GM19397 (cell line): ENCODE data around the gene MLLT10.
"Not testable (repeated sequence)": the region's sequence is repeated elsewhere in the genome, so short reads cannot be mapped to it uniquely, and the experiment has no call there.

Source experiments
- ATAC-seq: cut with Tn5 transposase; IDR thresholded peaks from one replicate; pipeline ENCODE4 v1.9.1; 2021; ENCODE audit warnings: mild to moderate bottlenecking, moderate library complexity; ENCODE audit not compliant: unreplicated experiment

Gene MLLT10

DNA sequence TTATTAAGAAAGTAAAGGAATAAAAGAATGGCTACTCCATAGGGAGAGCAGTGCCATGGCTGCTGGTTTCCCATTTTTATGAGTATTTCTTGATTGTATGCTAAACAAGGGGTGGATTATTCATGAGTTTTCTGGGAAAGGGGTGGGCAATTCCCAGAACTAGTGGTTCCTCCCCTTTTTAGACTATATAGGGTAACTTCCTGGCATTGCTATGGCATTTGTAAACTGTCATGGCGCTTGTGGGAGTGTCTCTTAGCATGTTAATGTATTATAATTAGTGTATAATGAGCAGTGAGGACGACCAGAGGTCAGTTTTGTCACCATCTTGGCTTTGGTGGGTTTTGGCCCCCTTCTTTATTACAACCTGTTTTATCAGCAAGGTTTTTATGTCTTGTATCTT is 40.5 kb downstream of the MLLT10 start:
- ATAC-seq = not testable (repeated sequence)

DNA sequence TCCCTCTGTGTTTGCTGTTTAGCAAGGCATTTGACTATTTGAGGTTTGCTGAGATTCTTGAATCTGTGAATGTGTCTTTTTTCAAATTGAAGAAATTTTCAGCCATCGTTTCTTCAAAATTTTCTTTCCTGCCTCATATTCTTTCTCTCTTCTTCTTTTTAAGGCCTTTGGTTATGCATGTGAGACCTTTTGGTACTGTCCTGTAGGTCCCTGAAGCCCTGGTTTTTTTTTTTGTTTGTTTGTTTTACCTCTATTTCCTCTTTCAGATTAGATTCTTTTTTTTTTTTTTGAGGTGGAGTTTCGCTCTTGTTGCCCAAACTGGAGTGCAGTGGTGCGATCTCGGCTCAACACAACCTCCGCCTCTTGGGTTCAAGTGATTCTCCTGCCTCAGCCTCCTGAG is 45.3 kb downstream of the MLLT10 start:
- ATAC-seq = no peak

- peak; percentile 76 for ATAC-seq
Observed at GRCh38 chr10:21581421-21581834, 47.4 kb downstream of the MLLT10 start.

- ATAC-seq = no peak
Observed at GRCh38 chr10:21584834-21585530, 51.0 kb downstream of the MLLT10 start.

GRCh38 chr10:21587391-21587790 is 53.4 kb downstream of the MLLT10 start:
- no peak for ATAC-seq

DNA sequence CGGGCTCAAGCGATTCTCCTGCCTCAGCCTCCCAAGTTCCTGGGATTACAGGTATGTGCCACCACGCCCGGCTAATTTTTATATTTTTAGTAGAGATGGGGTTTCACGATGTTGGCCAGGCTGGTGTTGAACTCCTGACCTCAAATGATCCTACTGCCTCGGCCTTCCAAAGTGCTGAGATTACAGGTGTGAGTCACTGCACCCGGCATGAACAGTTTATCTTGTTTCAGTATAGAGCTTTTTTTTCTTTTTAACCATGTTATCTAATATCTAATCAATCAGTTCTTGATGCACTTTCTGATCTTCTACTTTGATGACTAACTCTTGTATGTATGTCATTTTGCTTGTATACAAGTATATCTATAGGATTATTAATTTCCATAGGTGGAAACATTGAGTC is 54.1 kb downstream of the MLLT10 start:
- ATAC-seq = not testable (repeated sequence)

- ATAC-seq = no peak
Observed at GRCh38 chr10:21593986-21594385, 60.0 kb downstream of the MLLT10 start.

DNA sequence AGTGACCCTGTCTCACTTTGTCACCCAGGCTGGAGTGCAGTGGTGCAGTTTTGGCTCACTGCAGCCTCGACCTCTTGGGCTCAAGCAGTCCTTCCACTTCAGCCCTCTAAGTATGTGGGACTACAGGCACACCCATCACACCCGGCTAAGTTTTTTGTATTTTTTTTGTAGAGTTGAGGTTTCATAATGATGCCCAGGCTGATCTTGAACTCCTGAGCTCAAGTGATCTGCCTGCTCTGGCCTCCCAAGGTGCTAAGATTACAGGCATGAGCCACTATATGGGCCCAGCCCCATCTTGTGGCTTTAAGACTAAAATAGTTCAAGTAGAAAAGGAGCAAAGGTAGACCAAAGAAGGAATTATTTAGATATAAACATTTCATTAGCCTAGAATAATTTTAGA is 65.5 kb downstream of the MLLT10 start:
- no peak for ATAC-seq

DNA sequence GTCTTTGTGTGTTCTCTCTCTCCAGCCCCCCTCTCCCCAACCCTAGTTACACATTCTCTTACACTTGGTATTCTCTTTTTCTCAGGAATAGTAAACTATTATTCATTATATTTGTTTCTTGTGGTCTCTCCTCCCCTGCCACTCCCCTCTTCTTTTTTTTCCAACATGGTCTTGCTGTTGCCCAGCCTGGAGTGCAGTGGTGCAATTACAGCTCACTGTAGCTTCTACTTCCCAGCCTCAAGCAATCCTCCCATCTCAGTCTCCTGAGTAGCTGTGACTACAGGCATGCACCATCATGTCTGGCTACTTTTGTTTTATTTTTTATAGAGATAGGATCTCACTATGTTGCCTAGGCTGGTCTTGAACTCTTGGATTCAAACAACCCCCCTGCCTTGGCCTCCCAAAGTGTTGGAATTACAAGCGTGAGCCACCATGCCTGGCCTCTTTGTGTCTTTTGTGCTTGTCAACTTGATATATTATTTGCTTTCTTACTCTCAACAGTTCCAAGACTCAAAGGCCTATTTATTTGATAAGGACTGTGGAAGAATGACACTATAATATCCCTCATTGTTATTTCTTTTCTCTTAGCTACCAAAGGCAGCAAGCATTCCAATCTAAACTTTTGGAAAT is 66.9 kb downstream of the MLLT10 start:
- no peak for ATAC-seq

DNA sequence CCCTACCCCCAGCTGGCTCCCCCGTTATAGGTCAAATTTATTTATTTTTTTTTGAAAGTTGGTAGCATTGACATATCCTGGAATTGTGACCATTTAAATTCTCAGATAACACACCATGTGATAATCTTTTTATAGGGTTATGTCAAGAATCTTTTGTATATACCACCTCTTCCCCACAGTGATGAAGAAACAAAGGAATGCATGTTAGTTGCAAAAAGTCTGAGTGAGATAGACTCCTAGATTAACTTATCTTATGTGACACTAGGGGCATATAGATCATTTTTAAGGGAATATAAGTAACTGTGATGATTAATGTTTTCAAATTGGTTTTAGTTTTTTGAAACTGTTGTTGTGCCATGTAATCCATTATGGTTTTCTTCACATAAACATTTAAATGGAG is 68.3 kb downstream of the MLLT10 start:
- ATAC-seq = no peak

GRCh38 chr10:21603721-21604120 is 69.7 kb downstream of the MLLT10 start:
- no peak for ATAC-seq

DNA sequence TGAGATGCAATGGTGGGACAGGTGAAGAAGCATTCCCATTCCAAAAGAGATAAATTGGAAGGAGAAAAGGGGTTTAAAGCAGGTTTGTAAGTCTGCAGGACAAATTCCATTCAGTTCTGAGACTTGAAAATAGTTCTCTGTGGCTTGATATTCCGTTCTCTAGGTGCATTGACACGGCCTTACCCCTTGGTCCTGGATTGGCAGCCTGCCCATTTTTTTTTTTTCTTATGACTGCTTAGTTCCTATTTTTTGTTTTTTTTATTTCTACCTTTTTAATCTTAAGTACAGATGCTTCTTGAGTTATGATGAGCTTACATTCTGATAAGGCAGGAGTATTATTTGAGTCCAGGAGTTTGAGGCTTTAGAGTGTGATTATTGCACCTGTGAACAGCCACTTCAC is 70.6 kb downstream of the MLLT10 start:
- ATAC-seq = no peak

GRCh38 chr10:21607907-21608306 is 73.9 kb downstream of the MLLT10 start:
- no peak for ATAC-seq

- no peak for ATAC-seq
Observed at GRCh38 chr10:21614000-21614399, 80.0 kb downstream of the MLLT10 start.

DNA sequence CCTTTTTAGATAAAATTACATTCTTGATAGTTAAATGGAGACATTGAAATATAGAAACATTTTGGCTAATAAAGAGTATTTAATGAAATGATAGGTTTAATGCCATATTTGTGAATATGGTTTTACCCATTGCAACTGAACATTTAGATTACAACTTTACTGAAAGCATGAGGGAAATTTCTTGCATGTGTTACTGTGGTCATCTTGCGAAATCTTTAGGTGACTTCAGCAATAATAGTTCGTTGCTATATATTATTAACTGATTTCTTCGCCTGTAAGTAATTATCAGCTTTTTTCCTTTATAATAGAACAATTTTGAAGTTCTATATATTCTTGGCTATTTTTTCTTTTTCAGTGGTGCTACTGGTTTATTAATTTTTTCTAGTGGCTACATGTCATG is 83.2 kb downstream of the MLLT10 start:
- no peak for ATAC-seq

DNA sequence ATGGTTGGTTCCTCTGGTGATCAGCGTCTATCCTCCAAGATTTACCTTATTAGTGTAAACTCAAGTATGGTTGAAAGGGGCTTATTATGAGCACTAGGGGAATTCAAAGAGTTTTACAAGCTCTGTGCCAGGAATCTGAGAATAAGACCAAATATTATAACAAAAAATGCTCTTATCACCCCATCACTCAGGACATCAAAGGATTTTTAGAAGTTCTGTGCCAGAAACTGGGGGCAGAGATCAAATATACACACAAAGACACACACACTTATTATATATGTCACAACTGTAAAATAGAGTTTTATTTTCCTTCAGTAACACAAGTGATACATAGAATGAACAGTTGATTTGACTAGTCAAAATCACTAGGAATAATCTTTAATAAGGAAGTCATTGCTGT is 89.3 kb downstream of the MLLT10 start:
- no peak for ATAC-seq

GRCh38 chr10:21624421-21624820 is 90.4 kb downstream of the MLLT10 start:
- ATAC-seq = not testable (repeated sequence)

DNA sequence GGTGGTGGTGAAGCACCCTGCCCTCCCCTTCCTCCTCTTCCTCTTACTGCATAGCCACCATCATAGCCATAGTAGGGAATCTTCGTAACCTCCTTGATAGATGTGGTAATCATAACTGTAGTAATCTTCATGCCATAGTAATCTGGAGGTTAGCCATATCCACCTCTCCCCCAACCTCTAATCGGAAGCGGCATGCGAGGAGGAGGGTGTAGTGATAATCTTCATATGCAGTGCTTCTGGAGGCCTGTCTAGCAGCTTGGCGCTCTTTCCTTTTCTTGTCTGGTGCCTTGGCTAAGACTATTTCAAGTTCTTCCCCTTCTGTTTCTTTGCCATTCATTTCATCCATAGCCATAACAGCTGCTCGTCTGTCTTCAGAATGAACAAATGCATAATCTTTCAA is 90.9 kb downstream of the MLLT10 start:
- no peak for ATAC-seq

- ATAC-seq = no peak
Observed at GRCh38 chr10:21625623-21626229, 91.7 kb downstream of the MLLT10 start.

GRCh38 chr10:21626457-21627161 is 92.6 kb downstream of the MLLT10 start:
- ATAC-seq = no peak

DNA sequence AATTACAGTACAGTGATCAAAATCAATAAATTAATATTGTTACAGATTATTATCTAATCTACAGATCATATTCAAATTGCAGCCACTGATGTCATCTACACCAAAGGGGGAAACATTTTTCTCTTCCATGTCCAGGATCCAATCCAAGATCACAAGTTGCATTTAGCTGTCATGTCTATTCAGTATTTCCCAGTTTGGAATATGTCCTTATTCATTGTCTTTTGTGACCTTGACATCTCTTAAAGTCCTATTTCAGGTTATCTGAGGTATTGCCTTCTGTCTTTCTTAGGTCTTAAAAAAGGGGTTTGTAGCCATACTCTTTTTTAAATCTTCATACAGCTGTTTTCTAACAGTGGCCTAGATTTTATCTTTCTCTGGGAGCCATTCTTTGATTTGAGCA is 93.3 kb downstream of the MLLT10 start:
- ATAC-seq = no peak

DNA sequence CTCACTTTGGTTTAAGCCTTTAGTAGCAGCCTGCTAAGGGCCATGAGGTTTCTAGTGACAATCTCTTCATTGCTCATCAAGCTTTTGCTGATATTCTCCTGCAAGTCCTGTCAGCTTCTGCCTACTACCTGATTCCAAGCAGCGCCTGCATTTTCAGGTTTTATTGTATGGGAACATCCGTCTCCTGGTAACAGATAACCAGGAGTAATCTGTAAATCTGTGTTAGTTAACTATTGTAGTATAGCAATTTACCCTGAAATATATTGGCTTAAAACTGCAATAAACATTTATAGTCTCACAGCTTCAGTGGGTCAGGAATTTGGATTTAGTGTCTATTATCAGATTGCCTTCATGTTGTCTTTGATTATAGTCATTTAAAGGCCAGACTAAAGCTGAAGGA is 94.0 kb downstream of the MLLT10 start:
- ATAC-seq = no peak
